B cell (primary cell): ENCODE measurements around the gene KIAA1328. TPM values are rescaled to one million over a fixed set of nuclear protein-coding genes. Genes with fewer than 3 reads are reported as not detected.

ENCODE experiments used
- ATAC-seq: fragments of 200-7000 bp; cut with Tn5 transposase; one replicate; pipeline ENCODE4 v1.10.0; 2021; ENCODE audit warnings: low read depth, mild to moderate bottlenecking, moderate number of reproducible peaks, moderate library complexity
- CTCF ChIA-PET: fragments of 350-600 bp; sonication (Branson Sonifier 250); formaldehyde crosslinking; loops from one replicate; lab custom pipeline; 2021; ENCODE audit warnings: antibody characterized with exemption, inconsistent platforms; lab: Charles Lee
- POLR2A ChIA-PET: fragments of 350-600 bp; sonication (Branson Sonifier 250); formaldehyde crosslinking; loops from one replicate; lab custom pipeline; 2021; ENCODE audit warnings: antibody characterized with exemption; lab: Charles Lee
- DNase-seq: peaks from one replicate; pipeline ENCODE4 v3.0.0; 2013
- H2AFZ ChIP-seq: 2 replicates; pipeline ENCODE4 v1.6.1; 2012; ENCODE audit warnings: mild to moderate bottlenecking, low read depth, low read length; ENCODE audit not compliant: insufficient read depth, poor library complexity, severe bottlenecking
- H3K27ac ChIP-seq, 2 donors: 1 replicate in 1 of 2; 2 replicates in 1 of 2; pipeline ENCODE4 v1.5.1; 2012 to 2013; ENCODE audit warnings: low read length in 2 of 2, mild to moderate bottlenecking in 2 of 2, moderate library complexity in 1 of 2
- H3K27me3 ChIP-seq, 4 experiments: fragments of 200-600 bp in 1 of 4; sonication (generic) in 1 of 4; replicated peaks in 1 of 4; 1 replicate in 2 of 4; 2 replicates in 2 of 4; pipeline versions ENCODE4 v1.6.1 to v1.7.0; 2013 to 2016; ENCODE audit warnings: low read length in 3 of 4, mild to moderate bottlenecking in 2 of 4, mixed read lengths in 1 of 4, moderate library complexity in 1 of 4; ENCODE audit not compliant: insufficient read depth in 4 of 4, control insufficient read depth in 3 of 4; ENCODE audit errors: control extremely low read depth in 1 of 4
- H3K36me3 ChIP-seq, 2 experiments: replicated peaks in 1 of 2; 1 replicate in 1 of 2; 2 replicates in 1 of 2; pipeline versions ENCODE4 v1.6.1 to v1.7.1; 2013; ENCODE audit warnings: low read length in 1 of 2; ENCODE audit not compliant: insufficient read depth in 2 of 2, control insufficient read depth in 1 of 2; ENCODE audit errors: control extremely low read depth in 1 of 2, extremely low read depth in 1 of 2
- H3K4me1 ChIP-seq, 2 donors: fragments of 200-600 bp in 1 of 2; sonication (generic) in 1 of 2; 1 replicate in 1 of 2; 2 replicates in 1 of 2; pipeline versions ENCODE4 v1.5.1 to v1.6.1; 2013 to 2017; ENCODE audit warnings: low read length in 2 of 2; ENCODE audit not compliant: control insufficient read depth in 2 of 2, insufficient read depth in 2 of 2
- H3K4me2 ChIP-seq: replicated peaks from 2 replicates; pipeline ENCODE3; 2012; ENCODE audit warnings: mild to moderate bottlenecking, low read depth, low read length; ENCODE audit not compliant: poor library complexity, severe bottlenecking
- H3K4me3 ChIP-seq, 5 experiments: fragments of 200-600 bp in 1 of 5; sonication (generic) in 1 of 5; 1 replicate in 3 of 5; 2 replicates in 2 of 5; pipeline versions ENCODE4 v1.5.1 to v1.7.0; 2011 to 2016; ENCODE audit warnings: low read length in 4 of 5, mild to moderate bottlenecking in 4 of 5, low read depth in 2 of 5, control low read depth in 1 of 5, moderate library complexity in 1 of 5; ENCODE audit not compliant: insufficient read depth in 1 of 5; ENCODE audit errors: control extremely low read depth in 1 of 5, extremely low read depth in 1 of 5
- H3K79me2 ChIP-seq: fragments of 200-600 bp; sonication (generic); one replicate; pipeline ENCODE4 v1.6.0; 2016; ENCODE audit warnings: low read length; ENCODE audit not compliant: control insufficient read depth, insufficient read depth
- H3K9ac ChIP-seq: fragments of 200-600 bp; sonication (generic); 2 replicates; pipeline ENCODE4 v1.6.1; 2017; ENCODE audit warnings: mild to moderate bottlenecking, low read length, moderate library complexity
- H3K9me3 ChIP-seq, 3 donors: one replicate each; pipeline versions ENCODE4 v1.6.1 to v1.7.1; 2013; ENCODE audit warnings: low read length in 2 of 3; ENCODE audit not compliant: control insufficient read depth in 2 of 3, insufficient read depth in 1 of 3; ENCODE audit errors: control extremely low read depth in 1 of 3
- H4K20me1 ChIP-seq: 2 replicates; pipeline ENCODE4 v1.6.0; 2012; ENCODE audit warnings: mild to moderate bottlenecking, low read length; ENCODE audit not compliant: insufficient read depth, control insufficient read depth, poor library complexity, severe bottlenecking
- H3K27ac Mint-ChIP-seq: one replicate; pipeline ENCODE4 v1.8.0; 2021; ENCODE audit warnings: mixed read lengths
- H3K27me3 Mint-ChIP-seq: one replicate; pipeline ENCODE4 v1.8.0; 2021; ENCODE audit warnings: mixed read lengths
- H3K4me1 Mint-ChIP-seq: one replicate; pipeline ENCODE4 v1.8.0; 2021; ENCODE audit warnings: mixed read lengths
- H3K4me3 Mint-ChIP-seq: one replicate; pipeline ENCODE4 v1.8.0; 2021; ENCODE audit warnings: mixed read lengths
- H3K9me3 Mint-ChIP-seq: one replicate; pipeline ENCODE4 v1.8.0; 2022; ENCODE audit warnings: mixed read lengths; ENCODE audit not compliant: insufficient read depth
- CTCF ChIP-seq: fragments of 200-600 bp; IDR thresholded peaks from one replicate; pipeline ENCODE4 v1.8.0; 2022; ENCODE audit warnings: antibody characterized with exemption, mild to moderate bottlenecking
- EZH2 ChIP-seq: IDR thresholded peaks from 2 replicates; pipeline ENCODE4 v1.6.1; 2012; ENCODE audit warnings: borderline replicate concordance, low read depth, mild to moderate bottlenecking, moderate library complexity, low read length; ENCODE audit not compliant: insufficient read depth, poor library complexity, severe bottlenecking
- WGBS: methylation state at CpG from one replicate; pipeline ENCODE4 v1.1.5; 2013; ENCODE audit warnings: missing lambda C conversion rate; ENCODE audit not compliant: insufficient coverage; 5-methylcytosine and 5-hydroxymethylcytosine counted together
- intact Hi-C: fragments of 100-400 bp; cut with micrococcal nuclease; formaldehyde crosslinking; loops from one replicate; pipeline ENCODE4 v1.10.0; 2022
- polyA plus RNA-seq: library from polyadenylated mRNA; depleted of rRNA; stranded (reverse); fragments of >200 nt; gene quantifications from 2 replicates; pipeline ENCODE4 v1.2.3, GENCODE V29; 2012
- total RNA-seq, 2 donors: library from RNA; stranded (reverse); fragments of 120-200 nt in 1 of 2; gene quantifications; 1 replicate in 1 of 2; 2 replicates in 1 of 2; pipeline versions ENCODE4 v1.2.3 to v1.2.4, GENCODE V29; 2013 to 2022

KIAA1328 gene
- total and polyA plus RNA-seq, 2 donors (not counting 1 experiment from before 2014, with no cell fraction given): 9.1 to 22.1 TPM

DNA sequence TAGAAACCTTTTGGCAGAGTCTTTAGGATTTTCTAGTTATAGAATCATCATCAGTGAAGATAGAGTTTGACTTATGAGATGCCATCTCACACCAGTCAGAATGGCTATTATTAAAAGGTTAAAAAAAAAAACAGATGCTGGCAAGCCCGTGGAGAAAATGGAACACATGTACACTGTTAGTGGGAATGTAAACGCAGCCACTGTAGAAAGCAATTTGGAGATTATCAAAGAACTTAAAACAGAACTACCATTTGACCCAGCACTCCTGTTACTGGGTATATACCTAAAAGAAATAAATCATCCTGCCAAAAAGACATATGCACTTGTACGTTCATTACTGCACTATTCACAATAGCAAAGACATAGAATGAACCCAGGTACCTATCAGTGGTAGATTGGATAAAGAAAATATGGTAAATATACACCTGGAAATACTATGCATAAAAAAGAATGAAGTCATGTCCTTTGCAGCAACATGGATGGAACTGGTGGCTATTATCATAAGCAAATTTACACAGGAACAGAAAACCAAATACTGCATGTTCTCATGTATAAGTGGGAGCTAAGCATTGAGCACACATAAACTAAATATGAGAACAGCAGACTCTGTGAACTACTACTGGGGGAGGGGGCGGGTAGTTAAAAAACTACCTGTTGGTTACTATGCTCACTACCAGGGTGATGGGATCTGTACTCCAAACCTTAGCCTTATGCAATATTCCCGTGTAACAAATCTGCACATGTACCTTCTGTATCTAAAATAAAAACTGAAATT is 279.0 kb downstream of the KIAA1328 start:
- no peak overlapping the region for H3K4me2 ChIP-seq
- peaks cover 8% of the 10 kb centered on the region for H3K9me3 Mint-ChIP-seq
- no peak overlapping the region for H3K27ac Mint-ChIP-seq
- H3K4me1 Mint-ChIP-seq: no peaks in the 10 kb centered on the region
- H3K27me3 ChIP-seq: no peaks in the 10 kb centered on the region
- H2AFZ ChIP-seq: no peak overlapping the region
- H3K79me2 ChIP-seq: no peaks in the 10 kb centered on the region
- TF ChIP-seq CTCF (no peak), EZH2 (no peak)
- peaks cover 2 to 18% (median 6%) of the 10 kb centered on the region in 3 donors for H3K9me3 ChIP-seq
- no peaks in the 10 kb centered on the region for H3K36me3 ChIP-seq
- no peak overlapping the region for H3K27ac ChIP-seq
- ChIA-PET CTCF (no interaction called here), POLR2A (no interaction called here)
- H3K4me3 Mint-ChIP-seq: no peak overlapping the region
- WGBS: no CpG with 5 or more reads among the region's 5 CpGs
- H3K4me1 ChIP-seq: no peaks in the 10 kb centered on the region
- DNase-seq (no peak), ATAC-seq (no peak)
- intact Hi-C loops: no loop called here
- no peak overlapping the region for H3K4me3 ChIP-seq
- H3K27me3 Mint-ChIP-seq: no peaks in the 10 kb centered on the region
- H4K20me1 ChIP-seq: no peaks in the 10 kb centered on the region
- H3K9ac ChIP-seq: no peak overlapping the region

GRCh38 chr18:37122877-37123276 is 293.9 kb downstream of the KIAA1328 start:
- ATAC-seq: no peak
- no peak overlapping the region for H3K4me2 ChIP-seq
- no peak overlapping the region for H3K27ac ChIP-seq
- no peaks in the 10 kb centered on the region for H4K20me1 ChIP-seq
- Mint-ChIP-seq H3K27ac (no peak overlapping the region), H3K27me3 (no peaks in the 10 kb centered on the region), H3K4me3 (no peak overlapping the region), H3K4me1 (no peaks in the 10 kb centered on the region), H3K9me3 (no peaks in the 10 kb centered on the region)
- no peak for TF ChIP-seq CTCF
- TF ChIP-seq EZH2: no peak
- H3K9ac ChIP-seq: no peak overlapping the region
- H3K4me1 ChIP-seq: no peaks in the 10 kb centered on the region
- H3K36me3 ChIP-seq: no peaks in the 10 kb centered on the region
- intact Hi-C loops: no loop called here
- ChIA-PET CTCF (interaction anchor here (1.0 kb wide), 1 partner anchor 16 kb away, joined by 3 read pairs; no protein-coding TSS in a partner anchor), POLR2A (no interaction called here)
- peaks cover 0 to 1% (median 0%) of the 10 kb centered on the region in 3 donors for H3K9me3 ChIP-seq
- no peak overlapping the region for H2AFZ ChIP-seq
- no peak for DNase-seq
- no peaks in the 10 kb centered on the region for H3K27me3 ChIP-seq
- no peak overlapping the region for H3K4me3 ChIP-seq
- no peaks in the 10 kb centered on the region for H3K79me2 ChIP-seq
